ENCODE data around the gene ADAMTS8.

The ADAMTS8 gene, protein sequence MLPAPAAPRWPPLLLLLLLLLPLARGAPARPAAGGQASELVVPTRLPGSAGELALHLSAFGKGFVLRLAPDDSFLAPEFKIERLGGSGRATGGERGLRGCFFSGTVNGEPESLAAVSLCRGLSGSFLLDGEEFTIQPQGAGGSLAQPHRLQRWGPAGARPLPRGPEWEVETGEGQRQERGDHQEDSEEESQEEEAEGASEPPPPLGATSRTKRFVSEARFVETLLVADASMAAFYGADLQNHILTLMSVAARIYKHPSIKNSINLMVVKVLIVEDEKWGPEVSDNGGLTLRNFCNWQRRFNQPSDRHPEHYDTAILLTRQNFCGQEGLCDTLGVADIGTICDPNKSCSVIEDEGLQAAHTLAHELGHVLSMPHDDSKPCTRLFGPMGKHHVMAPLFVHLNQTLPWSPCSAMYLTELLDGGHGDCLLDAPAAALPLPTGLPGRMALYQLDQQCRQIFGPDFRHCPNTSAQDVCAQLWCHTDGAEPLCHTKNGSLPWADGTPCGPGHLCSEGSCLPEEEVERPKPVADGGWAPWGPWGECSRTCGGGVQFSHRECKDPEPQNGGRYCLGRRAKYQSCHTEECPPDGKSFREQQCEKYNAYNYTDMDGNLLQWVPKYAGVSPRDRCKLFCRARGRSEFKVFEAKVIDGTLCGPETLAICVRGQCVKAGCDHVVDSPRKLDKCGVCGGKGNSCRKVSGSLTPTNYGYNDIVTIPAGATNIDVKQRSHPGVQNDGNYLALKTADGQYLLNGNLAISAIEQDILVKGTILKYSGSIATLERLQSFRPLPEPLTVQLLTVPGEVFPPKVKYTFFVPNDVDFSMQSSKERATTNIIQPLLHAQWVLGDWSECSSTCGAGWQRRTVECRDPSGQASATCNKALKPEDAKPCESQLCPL

DNA sequence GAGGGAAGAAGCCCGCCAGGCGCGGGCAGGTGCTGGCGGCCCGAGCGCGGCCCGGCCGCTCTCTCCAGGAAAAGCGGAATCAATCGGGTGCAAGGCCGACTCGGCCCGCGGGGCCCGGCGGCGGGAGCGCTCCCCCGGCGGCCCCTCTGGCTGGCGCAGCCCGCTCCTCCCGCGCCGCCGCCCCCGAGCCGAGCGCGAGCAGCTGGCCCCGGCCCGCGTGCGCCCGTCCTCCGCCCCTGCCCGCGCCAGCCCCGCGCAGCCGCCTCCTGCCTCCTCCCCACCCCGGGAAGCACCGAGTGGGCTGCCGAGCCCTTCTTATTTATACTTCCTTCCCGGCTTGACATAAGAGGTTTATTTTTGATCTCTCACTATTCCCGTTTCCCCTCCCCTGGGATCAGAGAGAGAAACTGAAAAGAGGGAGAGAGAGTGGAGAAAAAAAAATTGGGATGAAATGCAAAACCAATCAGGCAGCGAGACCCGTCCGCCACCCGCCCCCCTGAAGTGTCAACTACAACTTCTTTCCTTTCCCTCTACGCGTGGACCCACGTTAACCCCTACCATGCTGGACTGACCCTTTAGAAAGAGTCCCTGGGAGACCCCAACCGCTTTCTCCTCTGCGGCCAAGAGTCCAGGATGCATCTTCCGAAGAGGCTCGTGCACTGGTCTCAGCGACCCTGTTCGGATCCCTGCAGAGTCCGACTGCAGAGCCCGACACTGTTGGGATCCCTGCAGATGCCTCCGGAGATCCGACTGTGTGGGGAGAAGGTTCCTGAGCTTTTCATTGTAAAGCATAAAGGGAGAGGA is at the start of gene ADAMTS8:
Gene ADAMTS8, minus strand, starts transcription at position 294 of the 804 bp plus-strand sequence. CDS start 323 bp downstream, outside the sequence.
- DNase-seq: no peak

DNA sequence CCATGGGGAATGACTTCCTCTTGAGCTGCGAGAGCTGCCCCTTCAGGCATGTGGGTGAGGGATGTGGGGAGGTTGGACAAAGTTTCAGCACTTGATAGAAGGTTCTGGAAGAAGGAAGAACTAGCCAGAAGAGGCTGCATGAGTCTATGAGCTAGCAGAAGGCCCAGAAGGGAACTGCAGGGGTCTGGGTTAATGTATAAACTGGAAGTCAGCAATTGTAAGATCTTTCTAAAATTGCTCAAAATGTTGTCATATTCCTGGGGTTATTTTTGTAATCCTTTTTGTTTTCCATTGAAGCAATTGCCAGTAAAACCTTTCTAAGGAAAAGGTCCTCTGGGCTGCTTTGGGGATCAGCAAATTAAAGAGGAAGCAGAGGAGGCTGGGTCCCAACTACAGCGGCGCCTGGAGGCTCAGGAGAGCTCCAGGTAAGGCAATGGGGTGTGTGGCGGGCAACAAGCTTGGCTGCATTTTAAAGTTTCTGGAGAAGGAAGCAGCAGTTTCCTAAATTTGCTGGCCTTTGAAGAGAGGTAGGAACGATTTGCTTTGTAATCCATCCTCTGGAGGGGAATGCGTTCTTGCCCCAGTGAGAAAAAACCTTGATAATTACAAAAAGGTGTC is 49.3 kb upstream of the ADAMTS8 start:
- DNase-seq: no peak

DNA sequence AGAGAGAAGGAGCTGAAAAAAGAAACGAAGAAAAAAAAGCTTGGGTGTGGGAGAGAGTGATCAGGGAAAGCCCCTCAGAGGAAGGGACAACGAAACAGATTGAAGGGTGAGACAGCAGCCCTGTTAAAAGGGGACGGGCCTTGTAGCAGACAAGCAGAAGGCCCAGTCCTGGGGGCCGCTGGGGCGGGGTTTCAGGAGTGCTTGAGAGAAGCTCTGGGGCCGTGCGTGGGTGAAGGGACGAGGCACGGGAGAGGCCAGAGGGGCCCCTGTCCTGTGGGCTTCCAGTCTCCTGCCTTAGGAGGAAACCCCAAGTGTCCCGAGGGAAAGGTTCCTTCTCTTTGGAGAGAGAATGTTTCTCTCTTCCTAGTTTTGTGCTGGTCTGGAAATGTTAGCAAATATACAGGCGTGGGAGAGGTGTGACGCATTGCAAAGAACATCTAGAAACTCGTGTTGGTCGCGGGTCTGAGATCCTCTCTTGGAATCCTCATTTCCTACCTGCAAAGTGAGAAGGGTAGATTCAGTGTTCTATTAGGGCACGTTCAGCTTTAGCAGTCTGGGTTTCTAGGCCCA is 48.6 kb upstream of the ADAMTS8 start:
- DNase-seq: no peak

- DNase-seq: no peak
These were observed 48.0 kb upstream of the ADAMTS8 start for GRCh38 chr11:130476200-130476921.

GRCh38 chr11:130475426-130476053 is 47.1 kb upstream of the ADAMTS8 start:
- no peak for DNase-seq

GRCh38 chr11:130474637-130475400 is 46.4 kb upstream of the ADAMTS8 start:
- DNase-seq: no peak

DNA sequence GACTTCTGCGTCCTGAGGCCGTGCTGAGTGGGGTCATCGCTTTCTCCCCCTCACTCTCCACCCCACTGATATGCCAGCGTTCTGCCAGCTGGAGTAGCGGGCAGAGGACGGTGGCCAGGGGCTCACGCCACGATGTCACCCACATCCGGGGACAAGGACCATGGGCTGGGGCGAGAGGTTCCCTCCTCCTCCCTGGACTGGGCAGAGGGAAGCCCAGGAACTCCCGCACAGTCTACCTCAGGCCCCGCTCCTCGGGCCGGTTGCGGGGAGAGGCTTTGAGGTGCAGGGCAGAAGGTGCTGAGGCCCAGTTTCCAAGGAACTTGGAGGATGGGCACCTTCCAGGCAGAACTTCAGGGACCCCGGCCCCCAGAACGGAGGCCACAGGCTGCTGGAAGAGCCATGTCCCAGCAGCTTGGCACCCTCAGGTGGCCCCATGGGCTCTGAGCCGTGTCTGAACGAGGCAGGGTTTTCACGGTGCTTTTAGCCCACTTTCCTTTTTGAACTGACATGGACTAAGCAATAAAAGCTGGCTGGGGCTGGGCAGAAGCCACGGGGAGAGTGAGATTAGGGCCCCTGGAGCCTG is 45.5 kb upstream of the ADAMTS8 start:
- no peak for DNase-seq

GRCh38 chr11:130473056-130473794 is 44.8 kb upstream of the ADAMTS8 start:
- DNase-seq: no peak

- no peak for DNase-seq
These were observed 44.1 kb upstream of the ADAMTS8 start for GRCh38 chr11:130472434-130472961.

DNA sequence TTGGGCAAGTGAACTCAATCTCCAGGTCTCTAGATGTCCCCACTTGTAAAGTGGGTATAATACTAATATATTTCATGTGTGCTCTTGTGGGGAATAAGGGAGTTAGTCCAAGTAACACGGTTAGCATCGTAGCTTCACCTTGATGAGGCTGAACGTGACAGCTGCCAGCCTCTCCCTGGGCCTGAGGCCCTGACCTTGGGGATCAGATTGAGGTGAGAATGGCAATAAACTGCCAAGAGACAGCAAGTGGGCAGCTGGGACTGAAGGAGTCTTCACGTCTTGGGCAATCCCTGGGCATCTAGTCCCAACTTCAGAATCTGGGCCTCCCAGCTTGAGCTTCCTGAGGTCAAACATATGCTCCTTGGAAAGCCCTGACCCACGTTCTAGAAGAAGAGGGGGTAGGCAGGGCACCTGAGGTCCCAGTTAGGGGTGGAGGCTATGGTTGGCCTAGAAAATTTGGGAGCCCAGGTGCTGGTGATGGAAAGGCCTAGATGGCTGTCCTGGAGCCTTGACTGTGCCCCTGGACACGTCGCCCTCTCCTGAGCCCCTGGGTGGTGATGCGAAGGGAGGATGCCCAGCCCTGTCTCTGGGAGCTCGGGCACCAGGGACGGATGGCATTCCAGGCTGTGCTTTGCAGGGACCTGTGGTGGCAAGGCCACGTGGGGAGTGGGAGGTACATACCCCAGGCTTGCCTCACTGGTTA is 43.5 kb upstream of the ADAMTS8 start:
- no peak for DNase-seq

DNA sequence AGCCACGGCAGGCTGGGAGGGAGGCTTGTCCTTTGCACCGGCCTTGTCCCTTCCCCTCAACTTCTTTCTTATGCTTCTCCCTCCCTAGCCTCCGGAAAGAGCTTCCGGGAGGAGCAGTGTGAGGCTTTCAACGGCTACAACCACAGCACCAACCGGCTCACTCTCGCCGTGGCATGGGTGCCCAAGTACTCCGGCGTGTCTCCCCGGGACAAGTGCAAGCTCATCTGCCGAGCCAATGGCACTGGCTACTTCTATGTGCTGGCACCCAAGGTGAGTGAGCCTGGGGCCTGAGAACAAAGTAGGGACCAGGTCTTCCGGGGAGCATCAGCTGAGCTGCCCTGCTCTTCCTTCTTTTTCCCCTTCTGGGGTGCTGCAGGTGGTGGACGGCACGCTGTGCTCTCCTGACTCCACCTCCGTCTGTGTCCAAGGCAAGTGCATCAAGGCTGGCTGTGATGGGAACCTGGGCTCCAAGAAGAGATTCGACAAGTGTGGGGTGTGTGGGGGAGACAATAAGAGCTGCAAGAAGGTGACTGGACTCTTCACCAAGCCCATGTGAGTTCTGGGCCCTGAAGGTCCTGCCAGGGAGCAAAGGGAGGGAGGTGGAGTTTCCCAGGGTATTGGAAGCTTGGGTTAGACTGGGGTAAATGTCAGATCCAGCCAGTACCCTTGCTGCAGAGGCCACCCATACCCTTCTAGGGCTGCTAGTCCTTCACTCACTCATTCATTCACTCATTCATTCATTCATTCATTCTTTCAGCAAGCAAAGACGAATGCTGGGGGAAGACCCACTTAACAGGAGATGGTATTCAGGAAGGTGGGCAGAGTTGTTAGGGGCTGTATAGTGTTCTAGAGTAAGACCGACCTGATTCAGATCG is 42.7 kb upstream of the ADAMTS8 start:
- no peak for DNase-seq

DNA sequence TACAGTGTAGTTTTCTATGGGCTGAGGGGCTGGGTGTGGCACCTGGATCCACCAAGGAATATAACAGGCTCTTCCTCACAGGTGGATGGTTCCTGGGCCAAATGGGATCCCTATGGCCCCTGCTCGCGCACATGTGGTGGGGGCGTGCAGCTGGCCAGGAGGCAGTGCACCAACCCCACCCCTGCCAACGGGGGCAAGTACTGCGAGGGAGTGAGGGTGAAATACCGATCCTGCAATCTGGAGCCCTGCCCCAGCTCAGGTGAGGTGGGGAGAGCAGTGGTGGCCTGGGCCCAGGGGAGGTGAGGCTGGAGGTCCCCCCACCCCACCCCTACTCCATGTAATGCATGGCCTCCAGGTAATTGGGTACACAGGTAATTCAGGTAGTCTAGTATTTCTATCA is 40.8 kb upstream of the ADAMTS8 start:
- no peak for DNase-seq

DNA sequence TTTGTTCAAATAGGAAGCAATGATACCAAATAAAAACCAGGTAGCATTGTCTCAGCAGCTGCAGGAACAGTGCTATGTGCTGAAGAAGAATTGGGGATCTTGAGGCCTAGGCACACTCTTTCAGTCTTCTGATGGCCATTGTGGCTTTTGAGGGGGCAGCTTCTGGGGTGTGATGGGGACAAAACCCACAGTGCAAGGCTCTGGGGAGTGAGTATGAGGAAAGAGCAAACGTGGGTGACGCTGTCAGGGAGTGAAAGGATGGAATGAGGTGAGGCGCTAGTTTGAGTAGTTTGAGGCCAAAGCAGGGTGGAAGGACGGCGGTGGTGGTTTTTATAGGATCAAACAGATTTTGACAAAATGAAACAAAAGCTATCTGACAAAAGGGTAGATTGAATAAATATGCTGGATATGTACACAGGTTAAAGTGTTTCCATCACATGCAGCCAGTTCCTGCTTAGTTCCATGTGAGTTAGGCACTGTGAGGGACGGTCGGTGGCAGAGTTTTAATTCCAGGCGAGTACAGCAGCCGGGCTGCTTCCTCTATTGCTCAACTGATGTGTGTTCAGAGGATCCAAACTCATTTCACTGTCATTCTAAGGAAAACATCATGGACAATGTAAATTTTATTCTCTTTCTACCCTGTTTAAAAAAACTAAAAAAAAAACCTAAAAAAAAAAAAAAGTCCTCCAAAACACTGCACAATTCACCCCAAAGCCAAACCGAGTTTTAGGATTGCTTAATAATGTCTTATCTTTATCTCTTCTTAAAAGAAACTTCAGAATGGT is 38.9 kb upstream of the ADAMTS8 start:
- no peak for DNase-seq

- DNase-seq: no peak
These were observed 36.9 kb upstream of the ADAMTS8 start for GRCh38 chr11:130465263-130465662.

GRCh38 chr11:130464291-130464812 is 35.9 kb upstream of the ADAMTS8 start:
- no peak for DNase-seq

DNA sequence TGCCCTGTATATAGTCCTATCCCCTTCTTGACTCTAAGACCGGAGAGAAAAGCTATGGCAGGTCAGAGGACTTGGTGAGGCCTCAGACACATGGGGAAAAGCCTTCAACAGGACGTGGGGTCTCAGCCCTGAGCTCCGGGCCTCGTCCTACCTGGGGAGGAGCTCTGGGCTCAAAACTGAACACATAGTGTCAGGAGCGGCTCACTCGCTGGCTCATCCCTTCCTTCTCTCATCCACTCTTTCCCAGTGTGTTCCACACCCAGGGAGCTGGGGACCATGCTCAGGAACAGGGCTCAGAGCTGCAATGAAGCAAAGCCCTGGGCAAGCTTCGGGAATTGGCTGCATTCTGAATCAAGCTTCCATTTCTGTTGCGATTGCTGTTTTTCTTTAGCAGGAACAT is 34.5 kb upstream of the ADAMTS8 start:
- no peak for DNase-seq

Measured in CD4-positive, alpha-beta T cell treated with Interferon alpha-2 for 1 hour (primary cell).